ENCODE data around the gene TSSC4. TPM values are rescaled to one million over a fixed set of nuclear protein-coding genes. Genes with fewer than 3 reads are reported as not detected.

TSSC4 gene
- total RNA-seq, 1 experiment from 2014 or later, result 47.1 TPM

DNA sequence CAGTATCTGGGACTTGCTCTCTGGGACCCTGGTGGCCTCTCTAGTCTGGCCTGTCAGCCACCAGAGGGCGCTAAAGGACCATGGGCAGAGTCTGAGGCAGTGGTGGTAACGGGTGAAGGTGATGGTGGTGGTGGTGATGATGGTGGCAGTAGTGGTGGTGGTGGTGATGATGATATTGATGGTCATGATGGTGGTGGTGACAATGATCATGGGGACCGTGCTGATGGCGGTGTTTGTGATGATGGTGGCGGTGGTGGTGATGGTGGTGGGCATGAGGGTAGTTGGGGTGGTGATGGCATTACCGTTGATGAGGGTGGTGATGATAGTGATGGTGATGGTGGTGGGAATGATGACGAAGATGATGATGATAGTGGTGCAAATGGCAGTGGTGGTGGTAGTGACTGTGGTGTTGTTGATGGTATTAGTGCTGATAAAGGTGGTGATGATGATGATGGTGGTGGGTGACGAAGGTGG is 27.8 kb downstream of the TSSC4 start (continued):
- TF ChIP-seq FOSL1 (IDR thresholded peaks at IDR 0.05; ENCODE audit: low read depth) (no peak), POLR2AphosphoS5 (IDR thresholded peaks at IDR 0.05; ENCODE audit: low read depth, low read length) (no peak)

DNA sequence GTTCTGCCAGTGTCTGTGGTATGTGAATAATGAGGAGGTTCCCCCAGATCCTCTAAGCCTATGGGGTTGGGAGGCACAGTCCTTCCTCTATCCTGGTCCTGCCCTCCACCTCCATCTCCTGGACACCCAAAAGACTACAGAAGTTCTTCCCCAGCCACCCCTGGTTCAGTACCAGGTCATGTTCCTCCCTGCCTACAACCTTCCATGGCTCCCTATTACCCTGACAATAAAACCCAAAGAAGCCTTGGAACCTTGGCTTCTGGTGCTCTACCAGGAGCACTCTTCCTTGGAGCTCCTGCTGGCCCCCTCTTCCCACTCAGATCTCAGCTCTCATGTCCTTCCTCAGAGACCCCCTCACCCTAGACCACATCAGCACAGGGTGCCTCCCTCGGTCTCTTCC is 30.8 kb downstream of the TSSC4 start:
- ChIA-PET POLR2A (no interaction called here), CTCF (no interaction called here), RAD21 (ENCODE audit: low non-redundant PET in 1 of 2, low total read pairs in 2 of 2, uncharacterized antibody in 2 of 2, unreplicated experiment in 2 of 2) (no interaction called here)
- no peaks in the 10 kb centered on the region for H3K9me3 ChIP-seq (ENCODE audit: control insufficient read depth in 1 of 2, insufficient read depth in 1 of 2, low read depth in 1 of 2, low read length in 2 of 2)
- no TSS peak for BruUV-seq (replicated peaks)
- no peaks in the 10 kb centered on the region for H3K27me3 ChIP-seq (ENCODE audit: insufficient read depth, low read length)
- no peaks in the 10 kb centered on the region for H3K36me3 ChIP-seq (ENCODE audit: control insufficient read depth in 1 of 2, insufficient read depth in 2 of 2, low read length in 2 of 2)
- H3K4me3 ChIP-seq (replicated peaks in 1 of 2; ENCODE audit: low read depth in 1 of 2, low read length in 2 of 2), result no peak overlapping the region
- no peaks in the 10 kb centered on the region for H3K9me2 ChIP-seq (ENCODE audit: insufficient read depth)
- DNase-seq (ENCODE audit: low read depth, low spot score) (no peak), ATAC-seq (no peak)
- no peaks in the 10 kb centered on the region for H3K4me1 ChIP-seq (ENCODE audit: control insufficient read depth in 1 of 2, insufficient read depth in 2 of 2, low read length in 2 of 2)
- H4K20me1 ChIP-seq (ENCODE audit: insufficient read depth), result no peaks in the 10 kb centered on the region
- H3K27ac ChIP-seq (ENCODE audit: low read depth, low read length), result no peak overlapping the region
- intact Hi-C loops (cut with micrococcal nuclease), result no loop called here
- no peaks in the 10 kb centered on the region for H3K79me2 ChIP-seq (ENCODE audit: insufficient read depth, low read length)
- H2AFZ ChIP-seq (ENCODE audit: low read depth, low read length, poor library complexity, severe bottlenecking), result no peak overlapping the region
- TF ChIP-seq CEBPB (IDR thresholded peaks at IDR 0.05; ENCODE audit: low read depth) (no peak), SRF (IDR thresholded peaks at IDR 0.05; ENCODE audit: low read depth) (no peak), TCF7L2 (IDR thresholded peaks at IDR 0.05; ENCODE audit: borderline replicate concordance, extremely low read depth, insufficient read depth, insufficient read length) (no peak), SIN3A (IDR thresholded peaks at IDR 0.05; ENCODE audit: low read depth) (no peak), ZFX (IDR thresholded peaks at IDR 0.05) (no peak), EZH2phosphoT487 (IDR thresholded peaks at IDR 0.05; ENCODE audit: borderline replicate concordance) (no peak), YY1 (IDR thresholded peaks at IDR 0.05; ENCODE audit: extremely low read depth, insufficient replicate concordance, low read depth, low read length) (no peak), EZH2 (IDR thresholded peaks at IDR 0.05) (no peak), ELF1 (IDR thresholded peaks at IDR 0.05; ENCODE audit: borderline replicate concordance, low read depth) (no peak), RAD21 (IDR thresholded peaks at IDR 0.05; ENCODE audit: low read depth) (no peak), CBX3 (IDR thresholded peaks at IDR 0.05; ENCODE audit: low read depth) (no peak), FOSL1 (IDR thresholded peaks at IDR 0.05; ENCODE audit: low read depth) (no peak), JUND (IDR thresholded peaks at IDR 0.05) (no peak), EGR1 (IDR thresholded peaks at IDR 0.05; ENCODE audit: low read depth) (no peak)
- TF ChIP-seq, protein P1, sequence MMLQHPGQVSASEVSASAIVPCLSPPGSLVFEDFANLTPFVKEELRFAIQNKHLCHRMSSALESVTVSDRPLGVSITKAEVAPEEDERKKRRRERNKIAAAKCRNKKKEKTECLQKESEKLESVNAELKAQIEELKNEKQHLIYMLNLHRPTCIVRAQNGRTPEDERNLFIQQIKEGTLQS (IDR thresholded peaks at IDR 0.05), result no peak
- TF ChIP-seq, protein P2, sequence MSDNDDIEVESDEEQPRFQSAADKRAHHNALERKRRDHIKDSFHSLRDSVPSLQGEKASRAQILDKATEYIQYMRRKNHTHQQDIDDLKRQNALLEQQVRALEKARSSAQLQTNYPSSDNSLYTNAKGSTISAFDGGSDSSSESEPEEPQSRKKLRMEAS (IDR thresholded peaks at IDR 0.05), result no peak
- TF ChIP-seq, protein P3, sequence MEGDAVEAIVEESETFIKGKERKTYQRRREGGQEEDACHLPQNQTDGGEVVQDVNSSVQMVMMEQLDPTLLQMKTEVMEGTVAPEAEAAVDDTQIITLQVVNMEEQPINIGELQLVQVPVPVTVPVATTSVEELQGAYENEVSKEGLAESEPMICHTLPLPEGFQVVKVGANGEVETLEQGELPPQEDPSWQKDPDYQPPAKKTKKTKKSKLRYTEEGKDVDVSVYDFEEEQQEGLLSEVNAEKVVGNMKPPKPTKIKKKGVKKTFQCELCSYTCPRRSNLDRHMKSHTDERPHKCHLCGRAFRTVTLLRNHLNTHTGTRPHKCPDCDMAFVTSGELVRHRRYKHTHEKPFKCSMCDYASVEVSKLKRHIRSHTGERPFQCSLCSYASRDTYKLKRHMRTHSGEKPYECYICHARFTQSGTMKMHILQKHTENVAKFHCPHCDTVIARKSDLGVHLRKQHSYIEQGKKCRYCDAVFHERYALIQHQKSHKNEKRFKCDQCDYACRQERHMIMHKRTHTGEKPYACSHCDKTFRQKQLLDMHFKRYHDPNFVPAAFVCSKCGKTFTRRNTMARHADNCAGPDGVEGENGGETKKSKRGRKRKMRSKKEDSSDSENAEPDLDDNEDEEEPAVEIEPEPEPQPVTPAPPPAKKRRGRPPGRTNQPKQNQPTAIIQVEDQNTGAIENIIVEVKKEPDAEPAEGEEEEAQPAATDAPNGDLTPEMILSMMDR (IDR thresholded peaks at IDR 0.05 in 2 of 3, conservative IDR thresholded peaks at IDR 0.05 in 1 of 3; ENCODE audit: borderline replicate concordance in 1 of 3, insufficient read depth in 1 of 3, low read depth in 2 of 3, low read length in 2 of 3), result no peak
- H3K9ac ChIP-seq (ENCODE audit: low read length), result no peak overlapping the region
- H3K4me2 ChIP-seq (ENCODE audit: low read length), result no peak overlapping the region

All from HCT116 (cell line).